ENCODE results near the gene NUP98.

Gene NUP98

DNA sequence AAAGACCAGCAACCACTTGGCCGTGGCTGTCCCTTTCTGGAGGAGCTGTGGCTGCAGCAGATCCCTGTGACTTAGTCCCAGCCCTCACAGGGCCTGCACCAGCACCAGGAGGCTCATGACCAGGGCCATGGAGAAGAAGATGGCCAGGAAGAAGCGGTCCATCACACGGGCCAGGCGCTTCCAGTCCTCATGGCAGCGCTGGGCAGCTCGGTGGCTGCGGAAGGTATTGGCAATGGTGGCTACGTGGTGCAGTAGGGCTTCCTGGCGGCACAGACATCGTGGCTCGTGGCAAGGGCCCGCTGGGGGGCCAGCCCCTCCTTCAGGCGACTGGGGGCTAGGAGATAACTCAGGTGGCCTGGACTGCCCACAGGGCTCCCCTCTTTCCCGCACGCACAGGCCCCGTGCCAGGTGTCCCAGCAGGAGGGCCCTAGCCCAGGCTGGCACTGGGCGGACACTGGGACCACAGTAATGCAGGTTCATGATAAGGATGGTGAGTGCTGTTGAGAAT is 131.3 kb downstream of the NUP98 start:
- TF ChIP-seq CTCF (IDR thresholded peaks at IDR 0.05; ENCODE audit: low read length, missing control alignments): no peak
- no peak for DNase-seq (ENCODE audit: low read depth)
- H3K4me3 ChIP-seq (replicated peaks; ENCODE audit: low read depth, low read length): no peak overlapping the region

DNA sequence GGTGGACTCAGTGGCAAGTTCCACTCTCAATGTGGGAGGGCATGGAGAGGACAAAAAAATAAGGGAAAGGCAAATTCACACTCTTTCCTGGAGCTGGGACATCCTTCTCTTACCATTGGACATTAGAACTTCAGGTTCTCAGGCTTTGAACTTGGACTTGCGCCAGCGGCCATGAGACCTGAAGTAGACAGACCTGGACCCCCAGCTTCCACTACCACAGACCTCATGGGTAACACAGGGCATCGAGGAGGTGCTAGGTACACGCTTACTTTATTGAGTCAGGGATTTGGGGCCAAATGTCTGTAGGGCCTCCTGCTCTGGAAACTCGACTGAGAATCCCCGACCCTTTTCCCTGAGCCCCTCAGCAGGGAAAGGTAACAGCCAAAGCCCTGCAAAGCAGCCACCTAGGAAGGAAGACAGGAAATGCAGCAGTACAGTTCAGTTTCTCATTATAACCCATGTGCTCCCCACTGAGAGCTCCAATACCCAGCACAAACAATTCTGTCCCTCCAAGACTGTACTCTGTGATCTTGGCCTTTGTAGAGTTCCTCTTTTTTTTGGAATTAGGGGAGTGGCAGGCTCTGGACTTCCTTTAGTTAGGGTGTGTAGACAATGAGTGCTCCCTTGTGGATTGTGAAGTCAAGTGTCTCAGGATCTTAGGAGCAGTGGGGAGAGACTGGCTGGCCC is 131.9 kb downstream of the NUP98 start:
- DNase-seq (ENCODE audit: low read depth): no peak
- no peak overlapping the region for H3K4me3 ChIP-seq (replicated peaks; ENCODE audit: low read depth, low read length)
- no peak for TF ChIP-seq CTCF (IDR thresholded peaks at IDR 0.05; ENCODE audit: low read length, missing control alignments)

- no peak for DNase-seq (ENCODE audit: low read depth)
These were observed 133.2 kb downstream of the NUP98 start for GRCh38 chr11:3664032-3664630.

DNA sequence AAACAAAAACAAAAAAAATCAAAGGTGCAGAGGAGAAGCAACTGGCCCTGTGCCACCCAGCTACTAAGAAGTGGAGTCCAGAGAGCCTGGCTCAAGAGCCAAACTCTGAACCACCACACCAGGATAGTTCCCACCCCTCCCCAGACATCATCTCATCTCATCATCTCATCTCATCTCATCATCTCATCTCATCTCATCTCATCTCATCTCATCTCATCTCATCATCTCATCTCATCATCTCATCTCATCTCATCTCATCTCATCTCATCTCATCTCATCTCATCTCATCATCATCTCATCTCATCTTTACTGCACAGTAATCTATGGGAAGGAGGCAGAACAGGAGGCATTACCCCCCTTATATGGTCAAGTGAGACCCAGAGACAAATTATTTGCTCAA is 134.5 kb downstream of the NUP98 start:
- no peak for TF ChIP-seq CTCF (IDR thresholded peaks at IDR 0.05; ENCODE audit: low read length, missing control alignments)
- no peak for DNase-seq (ENCODE audit: low read depth)
- no peak overlapping the region for H3K4me3 ChIP-seq (replicated peaks; ENCODE audit: low read depth, low read length)

More at GRCh38 chr11:3664032-3664630, 133.2 kb downstream of the NUP98 start:
- H3K4me3 ChIP-seq (replicated peaks; ENCODE audit: low read depth, low read length): no peak overlapping the region
- TF ChIP-seq CTCF (IDR thresholded peaks at IDR 0.05; ENCODE audit: low read length, missing control alignments): no peak

DNA sequence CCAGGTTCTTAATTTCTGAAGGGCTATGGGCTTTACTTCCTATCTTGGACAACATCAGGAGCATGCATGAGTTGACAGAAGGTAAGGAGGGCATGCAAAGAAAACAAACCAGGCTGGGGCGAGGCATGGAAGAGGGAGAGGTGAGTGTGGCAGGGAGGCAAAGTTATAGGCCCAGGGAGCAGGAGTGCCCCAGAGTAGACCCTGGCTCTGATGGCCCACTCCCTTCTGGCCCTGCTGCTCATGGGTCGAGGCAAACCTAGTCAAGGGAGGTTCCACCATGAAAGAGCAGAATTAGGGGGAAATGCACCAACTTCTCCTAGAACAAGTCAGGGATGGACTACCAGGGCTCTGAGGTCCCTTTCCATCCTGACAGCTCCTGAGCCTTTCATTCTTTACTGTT is 136.4 kb downstream of the NUP98 start:
- no peak for TF ChIP-seq CTCF (IDR thresholded peaks at IDR 0.05; ENCODE audit: low read length, missing control alignments)
- H3K4me3 ChIP-seq (replicated peaks; ENCODE audit: low read depth, low read length): no peak overlapping the region
- no peak for DNase-seq (ENCODE audit: low read depth)

GRCh38 chr11:3659595-3660515 is 137.5 kb downstream of the NUP98 start:
- H3K4me3 ChIP-seq (replicated peaks; ENCODE audit: low read depth, low read length): no peak overlapping the region
- no peak for DNase-seq (ENCODE audit: low read depth)
- TF ChIP-seq CTCF (IDR thresholded peaks at IDR 0.05; ENCODE audit: low read length, missing control alignments): no peak

All from fibroblast of pulmonary artery (primary cell).